HG03159 (cell line): ENCODE results near the gene SEMA3C.

Source experiments
- ATAC-seq: cut with Tn5 transposase; IDR thresholded peaks from one replicate; pipeline ENCODE4 v1.9.1; 2021; ENCODE audit warnings: mild to moderate bottlenecking, moderate library complexity; ENCODE audit not compliant: unreplicated experiment

The SEMA3C gene

GRCh38 chr7:80918909-80919721, at the start of gene SEMA3C:
Gene SEMA3C (minus strand): TSS chr7:80919051. CDS start chr7:80916781, 2,270 bp downstream.
- peak; percentile 73 for ATAC-seq

GRCh38 chr7:80968606-80969005, 49.8 kb upstream of the SEMA3C start:
- no peak for ATAC-seq

- ATAC-seq = no peak
These were observed 49.1 kb upstream of the SEMA3C start for GRCh38 chr7:80967917-80968297.

- ATAC-seq = no peak
These were observed 48.4 kb upstream of the SEMA3C start for GRCh38 chr7:80967071-80967916.

GRCh38 chr7:80960244-80960795, 41.5 kb upstream of the SEMA3C start:
- ATAC-seq = no peak

- ATAC-seq = no peak
These were observed 38.5 kb upstream of the SEMA3C start for GRCh38 chr7:80957226-80957777.

GRCh38 chr7:80954191-80954590, 35.3 kb upstream of the SEMA3C start:
- ATAC-seq = no peak

GRCh38 chr7:80950550-80950967, 31.7 kb upstream of the SEMA3C start:
- no peak for ATAC-seq

- no peak for ATAC-seq
These were observed 30.6 kb upstream of the SEMA3C start for GRCh38 chr7:80949449-80949848.

- no peak for ATAC-seq
These were observed 28.0 kb upstream of the SEMA3C start for GRCh38 chr7:80946858-80947257.

GRCh38 chr7:80945976-80946375, 27.1 kb upstream of the SEMA3C start:
- ATAC-seq = no peak

- ATAC-seq = no peak
These were observed 24.5 kb upstream of the SEMA3C start for GRCh38 chr7:80943342-80943741.

- ATAC-seq = no peak
These were observed 23.6 kb upstream of the SEMA3C start for GRCh38 chr7:80942261-80943041.

- ATAC-seq = no peak
These were observed 22.4 kb upstream of the SEMA3C start for GRCh38 chr7:80941208-80941758.

GRCh38 chr7:80940539-80941207, 21.8 kb upstream of the SEMA3C start:
- no peak for ATAC-seq

GRCh38 chr7:80937336-80937735, 18.5 kb upstream of the SEMA3C start:
- no peak for ATAC-seq

- ATAC-seq = no peak
These were observed 17.3 kb upstream of the SEMA3C start for GRCh38 chr7:80935991-80936780.

GRCh38 chr7:80934321-80934720, 15.5 kb upstream of the SEMA3C start:
- ATAC-seq = no peak

GRCh38 chr7:80932536-80932935, 13.7 kb upstream of the SEMA3C start:
- ATAC-seq = no peak
